Upper lobe of left lung (tissue), 6 donors: ENCODE measurements around the gene NUDCD3. TPM values are rescaled to one million over a fixed set of nuclear protein-coding genes. Genes with fewer than 3 reads are reported as not detected.

ENCODE experiments used
- ATAC-seq, 2 donors: fragments of 200-7000 bp; cut with Tn5 transposase; one replicate each; pipeline ENCODE4 v1.9.1; 2022; ENCODE audit warnings: mild to moderate bottlenecking in 2 of 2, moderate library complexity in 2 of 2; ENCODE audit not compliant: low FRiP score in 2 of 2
- DNase-seq, 2 donors: peaks; one replicate each; pipeline ENCODE4 v3.0.0-alpha.2; 2019 to 2020
- H3K27ac ChIP-seq, 4 donors: fragments of 200-600 bp; sonication (generic); one replicate each; pipeline ENCODE4 v1.5.1; 2016 to 2019
- H3K27me3 ChIP-seq, 4 donors: fragments of 200-600 bp; sonication (generic); one replicate each; pipeline ENCODE4 v1.5.1; 2017 to 2019
- H3K36me3 ChIP-seq, 4 donors: fragments of 200-600 bp; sonication (generic); one replicate each; pipeline ENCODE4 v1.5.1; 2016 to 2019
- H3K4me1 ChIP-seq, 4 donors: fragments of 200-600 bp; sonication (generic); one replicate each; pipeline ENCODE4 v1.5.1; 2018 to 2019
- H3K4me3 ChIP-seq, 4 donors: fragments of 200-600 bp; sonication (generic); one replicate each; pipeline ENCODE4 v1.5.1; 2017 to 2019; ENCODE audit warnings: mild to moderate bottlenecking in 2 of 4, moderate library complexity in 1 of 4
- H3K9me3 ChIP-seq, 4 donors: fragments of 200-600 bp; sonication (generic); one replicate each; pipeline ENCODE4 v1.5.1; 2018 to 2019
- CTCF ChIP-seq, 6 experiments: fragments of 450-650 bp in 4 of 6; fragments of 200-600 bp in 2 of 6; sonication (generic) in 2 of 6; IDR thresholded peaks; one replicate each; pipeline ENCODE4 v1.5.1; 2016 to 2019; ENCODE audit warnings: antibody characterized with exemption in 6 of 6
- EP300 ChIP-seq, 4 donors: sonication (generic); formaldehyde crosslinking; IDR thresholded peaks; one replicate each; pipeline ENCODE4 v1.5.1; 2017; ENCODE audit warnings: antibody characterized with exemption in 4 of 4, control low read depth in 2 of 4
- POLR2A ChIP-seq, 4 donors: fragments of 450-650 bp; IDR thresholded peaks; one replicate each; pipeline ENCODE4 v1.5.1; 2016 to 2017; ENCODE audit warnings: antibody characterized with exemption in 4 of 4, mild to moderate bottlenecking in 2 of 4
- POLR2AphosphoS5 ChIP-seq, 2 donors: sonication (generic); formaldehyde crosslinking; IDR thresholded peaks; one replicate each; pipeline ENCODE4 v1.5.1; 2017; ENCODE audit warnings: antibody characterized with exemption in 2 of 2
- WGBS, 2 donors: methylation state at CpG; one replicate each; pipeline ENCODE4 v1.1.5; 2017 to 2018; 5-methylcytosine and 5-hydroxymethylcytosine counted together
- total RNA-seq, 6 donors: library from RNA; depleted of rRNA in 4 of 6; stranded (reverse); fragments of >200 nt in 4 of 6; gene quantifications; one replicate each; pipeline versions ENCODE4 v1.1.0 to v1.2.1, GENCODE V29; 2016 to 2021
- donor health status: DM: no; HTN: no; CAD: no; lungs with moderate emphysema.
- donor health status: DM: no; HTN: yes; CAD: no; lungs with severe emphysema.

Gene NUDCD3
- total RNA-seq, 6 donors from 2014 or later, result 48.5 to 104 (median 56.3) TPM

- DNase-seq, result no peak
- Histone ChIP-seq H3K36me3 (peaks cover 0 to 5% (median 1%) of the 10 kb centered on the region in 4 donors), H3K4me3 (no peak overlapping the region), H3K27me3 (no peaks in the 10 kb centered on the region), H3K9me3 (no peaks in the 10 kb centered on the region), H3K27ac (no peak overlapping the region), H3K4me1 (no peaks in the 10 kb centered on the region)
- TF ChIP-seq CTCF (IDR thresholded peaks at IDR 0.05) (no peak), POLR2AphosphoS5 (IDR thresholded peaks at IDR 0.05) (no peak), POLR2A (IDR thresholded peaks at IDR 0.05) (no peak), EP300 (IDR thresholded peaks at IDR 0.05) (no peak)
- no peak for ATAC-seq
Observed at GRCh38 chr7:44440577-44441078, 49.8 kb downstream of the NUDCD3 start.

GRCh38 chr7:44439926-44440325 lies 50.5 kb downstream of the NUDCD3 start:
- WGBS, 2 donors, result 66 to 69% methylated on average over 3 of the region's 3 CpGs
- ATAC-seq, result no peak

GRCh38 chr7:44438816-44439215 lies 51.6 kb downstream of the NUDCD3 start:
- 91 to 95% methylated on average over 4 of the region's 4 CpGs for WGBS, 2 donors
- no peak overlapping the region for H3K27ac ChIP-seq
- H3K27me3 ChIP-seq, result no peaks in the 10 kb centered on the region
- DNase-seq (no peak), ATAC-seq (no peak)
- no peaks in the 10 kb centered on the region for H3K9me3 ChIP-seq
- H3K36me3 ChIP-seq, result no peaks in the 10 kb centered on the region
- TF ChIP-seq POLR2AphosphoS5 (IDR thresholded peaks at IDR 0.05) (no peak), CTCF (IDR thresholded peaks at IDR 0.05) (no peak), POLR2A (IDR thresholded peaks at IDR 0.05) (no peak), EP300 (IDR thresholded peaks at IDR 0.05) (no peak)
- no peaks in the 10 kb centered on the region for H3K4me1 ChIP-seq
- no peak overlapping the region for H3K4me3 ChIP-seq

More at GRCh38 chr7:44439926-44440325, 50.5 kb downstream of the NUDCD3 start:
- Histone ChIP-seq H3K9me3 (no peaks in the 10 kb centered on the region), H3K27me3 (no peaks in the 10 kb centered on the region), H3K36me3 (no peaks in the 10 kb centered on the region), H3K4me3 (no peak overlapping the region), H3K4me1 (no peaks in the 10 kb centered on the region), H3K27ac (no peak overlapping the region)
- DNase-seq, result no peak
- no peak for TF ChIP-seq EP300 (IDR thresholded peaks at IDR 0.05)
- TF ChIP-seq POLR2A (IDR thresholded peaks at IDR 0.05), result no peak
- no peak for TF ChIP-seq POLR2AphosphoS5 (IDR thresholded peaks at IDR 0.05)
- no peak for TF ChIP-seq CTCF (IDR thresholded peaks at IDR 0.05)

GRCh38 chr7:44434201-44434600 lies 56.3 kb downstream of the NUDCD3 start:
- ATAC-seq (no peak), DNase-seq (peak in 1 of 2 donors; percentile 34)
- Histone ChIP-seq H3K9me3 (no peaks in the 10 kb centered on the region), H3K27ac (peak overlapping the region in 1 of 4 donors; percentile 23), H3K27me3 (no peaks in the 10 kb centered on the region), H3K4me1 (no peaks in the 10 kb centered on the region), H3K36me3 (peaks cover 0 to 9% (median 4%) of the 10 kb centered on the region in 4 donors), H3K4me3 (no peak overlapping the region)
- TF ChIP-seq POLR2A (IDR thresholded peaks at IDR 0.05) (no peak), EP300 (IDR thresholded peaks at IDR 0.05) (no peak), POLR2AphosphoS5 (IDR thresholded peaks at IDR 0.05) (no peak), CTCF (IDR thresholded peaks at IDR 0.05) (no peak)
- WGBS, 2 donors, result 86 to 90% methylated on average over 7 of the region's 7 CpGs
